ENCODE results near the gene NAB2.

DNA sequence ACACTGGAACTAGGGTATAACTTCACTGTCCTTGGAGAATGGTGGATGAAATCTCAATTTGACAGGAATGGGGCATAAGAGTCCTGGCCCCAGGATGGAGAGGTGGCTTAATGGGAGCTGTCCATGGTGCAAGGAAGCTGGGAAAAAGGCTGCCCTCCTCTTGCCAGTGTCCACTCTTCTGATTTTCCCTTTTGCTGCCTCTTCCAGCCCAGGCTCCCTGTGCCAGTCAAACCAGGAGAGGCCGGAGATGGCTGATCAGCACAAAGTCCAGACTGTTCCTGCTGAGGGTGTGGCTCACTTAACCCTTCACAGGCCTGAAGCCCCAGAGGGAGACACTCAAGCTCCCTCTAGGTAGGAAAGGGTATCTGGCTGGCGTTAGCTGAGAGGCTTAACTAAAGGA lies 39.0 kb upstream of the NAB2 start, which contains the start of gene MYO1A:
- TF ChIP-seq SUZ12 (IDR thresholded peaks at IDR 0.05; ENCODE audit: extremely low read depth, insufficient read depth, insufficient read length), result no peak
- TF ChIP-seq ZNF274 (IDR thresholded peaks at IDR 0.05; ENCODE audit: low read depth, low read length), result no peak
- TF ChIP-seq YY1 (IDR thresholded peaks at IDR 0.05; ENCODE audit: insufficient read depth, insufficient read length), result no peak

Measured in NT2/D1 (cell line).